Measurements from ENCODE around the gene PLEKHS1.

PLEKHS1 gene

DNA sequence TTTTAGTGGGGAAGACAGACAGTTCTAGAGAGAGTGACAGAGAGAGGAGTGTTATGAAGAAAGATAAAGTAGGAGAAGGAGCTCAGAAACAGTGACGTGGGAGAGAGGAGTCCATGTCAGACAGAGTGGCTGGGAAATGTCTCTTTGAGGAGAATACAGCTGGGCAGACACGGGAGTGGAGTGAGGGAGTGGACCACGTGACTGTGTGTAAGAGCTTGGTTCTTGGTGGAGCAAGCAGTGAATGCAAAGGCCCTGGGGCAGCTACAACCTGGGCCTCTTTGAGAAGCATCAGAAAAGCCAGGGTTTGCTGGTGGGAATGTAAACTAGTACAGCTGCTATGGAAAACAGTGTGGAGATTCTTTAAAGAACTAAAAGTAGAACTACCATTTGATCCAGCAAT, 11.9 kb upstream of the PLEKHS1 start:
- no peak overlapping the region for H3K4me3 ChIP-seq (ENCODE audit: low read depth, low read length)
- no peak for DNase-seq (ENCODE audit: low read depth)
- TF ChIP-seq, protein P1, sequence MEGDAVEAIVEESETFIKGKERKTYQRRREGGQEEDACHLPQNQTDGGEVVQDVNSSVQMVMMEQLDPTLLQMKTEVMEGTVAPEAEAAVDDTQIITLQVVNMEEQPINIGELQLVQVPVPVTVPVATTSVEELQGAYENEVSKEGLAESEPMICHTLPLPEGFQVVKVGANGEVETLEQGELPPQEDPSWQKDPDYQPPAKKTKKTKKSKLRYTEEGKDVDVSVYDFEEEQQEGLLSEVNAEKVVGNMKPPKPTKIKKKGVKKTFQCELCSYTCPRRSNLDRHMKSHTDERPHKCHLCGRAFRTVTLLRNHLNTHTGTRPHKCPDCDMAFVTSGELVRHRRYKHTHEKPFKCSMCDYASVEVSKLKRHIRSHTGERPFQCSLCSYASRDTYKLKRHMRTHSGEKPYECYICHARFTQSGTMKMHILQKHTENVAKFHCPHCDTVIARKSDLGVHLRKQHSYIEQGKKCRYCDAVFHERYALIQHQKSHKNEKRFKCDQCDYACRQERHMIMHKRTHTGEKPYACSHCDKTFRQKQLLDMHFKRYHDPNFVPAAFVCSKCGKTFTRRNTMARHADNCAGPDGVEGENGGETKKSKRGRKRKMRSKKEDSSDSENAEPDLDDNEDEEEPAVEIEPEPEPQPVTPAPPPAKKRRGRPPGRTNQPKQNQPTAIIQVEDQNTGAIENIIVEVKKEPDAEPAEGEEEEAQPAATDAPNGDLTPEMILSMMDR (conservative IDR thresholded peaks at IDR 0.05; ENCODE audit: low read depth, low read length) = no peak

DNA sequence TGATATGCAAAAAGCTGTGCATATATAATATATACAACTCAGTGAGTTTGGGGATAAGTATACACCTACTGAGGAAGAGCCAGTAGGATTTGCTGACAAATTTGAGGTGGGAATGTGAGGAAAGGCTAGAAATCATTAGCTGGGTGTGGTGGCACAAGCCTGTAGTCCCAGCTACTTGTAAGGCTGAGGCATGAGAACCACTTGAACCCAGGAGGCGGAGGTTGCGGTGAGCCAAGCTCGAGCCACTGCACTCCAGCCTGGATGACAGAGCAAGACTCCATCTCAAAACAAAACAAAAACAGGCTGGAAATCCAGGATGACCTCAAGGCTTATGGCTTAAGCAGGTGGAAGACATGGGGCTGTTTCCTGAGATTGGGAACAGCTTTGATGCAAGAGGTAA, 10.6 kb upstream of the PLEKHS1 start:
- TF ChIP-seq, protein P1 (conservative IDR thresholded peaks at IDR 0.05; ENCODE audit: low read depth, low read length) = no peak
- no peak overlapping the region for H3K4me3 ChIP-seq (ENCODE audit: low read depth, low read length)
- DNase-seq (ENCODE audit: low read depth) = no peak

DNA sequence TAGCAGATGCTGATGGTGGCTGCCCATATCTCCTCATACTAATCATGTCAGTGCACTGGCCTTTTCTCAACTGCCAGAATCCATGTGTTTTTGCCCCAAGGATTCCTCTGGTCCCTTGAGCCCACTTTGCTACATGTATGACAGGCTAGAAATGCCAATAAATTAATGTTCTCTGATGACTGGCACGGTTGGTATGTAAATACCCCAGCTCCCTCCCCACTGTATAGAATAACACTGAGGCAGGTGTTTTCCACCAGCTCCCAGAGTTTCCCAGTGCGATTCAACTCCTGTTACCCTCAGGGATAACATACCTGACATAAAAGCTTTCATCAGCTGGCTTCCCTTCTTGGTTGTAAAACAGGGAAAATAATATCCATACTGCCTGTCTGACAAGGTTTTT, 9.0 kb upstream of the PLEKHS1 start:
- no peak for DNase-seq (ENCODE audit: low read depth)
- H3K4me3 ChIP-seq (ENCODE audit: low read depth, low read length) = no peak overlapping the region
- TF ChIP-seq, protein P1 (conservative IDR thresholded peaks at IDR 0.05; ENCODE audit: low read depth, low read length) = no peak

DNA sequence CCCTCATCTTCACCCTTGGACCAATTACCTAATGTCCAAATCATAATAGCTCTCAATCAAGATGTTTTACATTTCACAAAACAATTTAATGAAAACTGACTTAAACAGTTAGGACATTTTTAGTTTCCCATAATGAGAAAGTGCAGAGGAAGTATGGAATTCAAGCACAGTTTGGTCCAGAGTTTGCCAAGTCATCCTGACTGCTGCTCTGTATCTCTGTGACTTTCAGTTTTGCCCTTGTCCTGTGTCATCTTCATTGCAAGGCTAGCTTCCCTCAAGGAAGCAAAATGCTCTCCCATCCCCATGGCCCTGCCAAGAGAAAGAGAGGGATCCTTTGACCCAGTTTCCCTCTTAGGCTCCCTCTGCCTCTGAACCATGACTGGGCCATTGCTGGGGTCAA, 7.9 kb upstream of the PLEKHS1 start:
- no peak overlapping the region for H3K4me3 ChIP-seq (ENCODE audit: low read depth, low read length)
- no peak for DNase-seq (ENCODE audit: low read depth)
- TF ChIP-seq, protein P1 (conservative IDR thresholded peaks at IDR 0.05; ENCODE audit: low read depth, low read length) = no peak

DNA sequence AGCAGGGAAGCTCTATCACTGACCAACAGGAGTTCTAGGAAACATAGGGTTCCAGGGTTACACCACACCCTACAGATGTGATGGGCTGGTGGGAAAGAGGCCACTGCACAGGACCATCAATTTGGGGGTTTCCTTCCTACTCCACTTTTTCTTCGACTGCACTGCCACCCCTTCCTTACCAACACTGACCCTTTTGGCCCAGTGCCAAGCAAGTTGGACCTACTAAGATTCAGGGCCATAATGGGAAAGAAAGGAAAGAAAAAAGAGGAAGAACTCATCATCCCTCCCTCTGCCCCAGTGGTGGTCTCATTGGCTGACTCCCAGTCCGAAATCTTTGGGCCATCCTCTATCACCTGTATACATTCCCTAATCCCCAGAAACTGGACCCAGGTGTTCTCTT, 6.1 kb upstream of the PLEKHS1 start:
- TF ChIP-seq, protein P1 (conservative IDR thresholded peaks at IDR 0.05; ENCODE audit: low read depth, low read length) = no peak
- no peak overlapping the region for H3K4me3 ChIP-seq (ENCODE audit: low read depth, low read length)
- DNase-seq (ENCODE audit: low read depth) = no peak

DNA sequence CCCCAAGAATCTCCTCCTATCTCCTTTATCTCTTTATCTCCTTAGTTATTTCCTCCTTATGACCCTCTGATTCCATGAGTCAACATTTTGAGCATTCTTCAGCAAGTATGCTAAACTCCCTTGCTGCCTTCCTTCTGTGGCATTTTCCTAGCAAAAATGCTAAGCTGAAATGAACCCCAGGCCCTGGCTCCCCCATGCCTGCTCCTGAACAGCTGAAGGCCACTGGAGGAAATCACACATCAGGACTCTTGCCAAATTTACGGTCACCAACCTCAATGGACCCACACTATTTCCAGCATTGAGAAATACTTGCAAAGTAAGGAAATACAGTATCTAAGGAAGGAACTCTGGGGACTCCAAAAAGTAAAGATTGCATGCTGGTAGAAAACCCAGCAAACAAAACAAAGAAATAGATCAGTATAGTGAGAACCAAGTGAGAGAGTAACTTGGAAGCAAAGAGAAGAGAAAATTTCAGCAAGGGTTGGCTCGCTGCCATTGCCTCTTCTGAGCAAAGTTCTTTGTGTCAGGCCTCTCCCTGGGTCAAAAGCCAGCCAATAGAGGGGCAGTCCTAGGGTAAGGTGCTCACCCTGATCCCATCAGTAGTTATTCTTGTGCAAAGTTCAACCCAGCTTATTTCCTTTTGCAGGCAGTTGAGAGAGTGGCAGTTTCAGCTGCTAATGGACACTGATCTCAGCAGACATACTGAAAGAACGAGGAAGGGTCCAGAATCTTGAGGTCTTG, 5.1 kb upstream of the PLEKHS1 start:
- TF ChIP-seq, protein P1 (conservative IDR thresholded peaks at IDR 0.05; ENCODE audit: low read depth, low read length) = no peak
- no peak overlapping the region for H3K4me3 ChIP-seq (ENCODE audit: low read depth, low read length)
- DNase-seq (ENCODE audit: low read depth) = peak; percentile 51

DNA sequence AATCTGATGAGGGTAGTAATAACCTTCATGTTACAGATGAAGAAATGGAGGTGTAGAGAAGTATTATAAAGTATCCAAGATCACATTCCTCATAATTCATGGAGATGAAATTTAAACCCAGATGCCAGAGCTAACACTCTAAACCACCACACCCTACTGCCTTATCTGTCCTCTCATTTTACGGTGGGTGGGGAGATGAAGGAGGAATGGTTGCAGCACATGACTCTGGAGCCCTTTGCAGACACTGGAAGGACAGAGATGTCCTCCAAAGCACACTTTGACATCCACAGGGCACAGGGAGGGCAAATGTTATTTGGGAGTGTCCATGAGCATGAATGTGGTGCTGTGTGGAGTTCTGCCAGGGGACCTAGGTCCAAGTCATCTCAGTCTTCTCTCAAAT, 1.1 kb downstream of the PLEKHS1 start:
- DNase-seq (ENCODE audit: low read depth) = no peak
- TF ChIP-seq, protein P1 (conservative IDR thresholded peaks at IDR 0.05; ENCODE audit: low read depth, low read length) = no peak
- no peak overlapping the region for H3K4me3 ChIP-seq (ENCODE audit: low read depth, low read length)

Measured in choroid plexus epithelial cell (primary cell).